ENCODE results near the gene GPSM1.
A peak's percentile ranks its signal among the peaks of the same experiment; 100 is the strongest.

DNA sequence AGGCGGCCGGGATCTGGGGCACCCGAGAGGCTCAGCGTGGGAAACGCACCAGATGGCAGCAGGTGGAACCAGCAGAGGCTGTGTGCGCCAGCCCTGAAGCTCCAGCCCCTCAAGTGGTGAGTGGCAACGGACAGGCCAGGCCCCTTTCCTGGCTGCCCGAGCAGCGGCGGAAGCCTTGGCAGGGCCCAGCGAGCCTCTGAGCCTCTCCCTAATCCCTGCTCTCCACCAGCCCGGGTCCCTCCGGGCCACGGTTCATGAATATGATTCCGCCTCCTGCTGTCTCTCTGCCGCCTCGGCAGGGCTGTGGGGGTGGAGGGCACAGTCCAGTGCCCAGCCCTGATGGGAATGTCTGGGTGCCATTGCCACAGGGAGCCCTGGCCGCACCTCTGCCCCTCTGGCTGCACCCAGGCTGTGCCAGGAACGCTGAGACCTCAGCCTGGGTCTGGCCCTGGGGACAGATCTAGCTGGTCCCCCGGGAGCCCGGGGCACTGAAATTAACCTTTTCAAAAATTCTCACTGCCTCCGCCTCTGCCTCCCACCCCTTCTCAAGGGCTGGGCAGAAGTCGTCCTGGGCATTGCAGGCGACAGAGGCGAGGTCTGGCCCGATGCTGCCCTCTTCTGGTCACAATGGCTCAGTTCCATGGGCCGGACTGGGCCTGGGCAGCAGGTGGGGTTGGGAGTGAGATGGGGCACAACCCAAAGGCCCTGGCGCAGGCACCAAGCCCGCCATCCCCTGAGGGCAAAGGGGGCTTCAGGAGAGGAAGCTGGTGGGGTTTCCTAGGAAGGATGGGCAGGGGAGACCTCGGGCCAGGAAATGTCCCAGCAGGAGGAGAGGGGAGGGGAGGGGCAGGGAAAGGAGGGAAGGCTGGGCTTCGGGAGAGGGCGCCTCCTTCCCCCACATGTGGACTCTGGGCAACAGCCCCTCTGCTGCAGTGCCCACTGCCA lies 43.8 kb upstream of the GPSM1 start:
- TF ChIP-seq, protein P1, sequence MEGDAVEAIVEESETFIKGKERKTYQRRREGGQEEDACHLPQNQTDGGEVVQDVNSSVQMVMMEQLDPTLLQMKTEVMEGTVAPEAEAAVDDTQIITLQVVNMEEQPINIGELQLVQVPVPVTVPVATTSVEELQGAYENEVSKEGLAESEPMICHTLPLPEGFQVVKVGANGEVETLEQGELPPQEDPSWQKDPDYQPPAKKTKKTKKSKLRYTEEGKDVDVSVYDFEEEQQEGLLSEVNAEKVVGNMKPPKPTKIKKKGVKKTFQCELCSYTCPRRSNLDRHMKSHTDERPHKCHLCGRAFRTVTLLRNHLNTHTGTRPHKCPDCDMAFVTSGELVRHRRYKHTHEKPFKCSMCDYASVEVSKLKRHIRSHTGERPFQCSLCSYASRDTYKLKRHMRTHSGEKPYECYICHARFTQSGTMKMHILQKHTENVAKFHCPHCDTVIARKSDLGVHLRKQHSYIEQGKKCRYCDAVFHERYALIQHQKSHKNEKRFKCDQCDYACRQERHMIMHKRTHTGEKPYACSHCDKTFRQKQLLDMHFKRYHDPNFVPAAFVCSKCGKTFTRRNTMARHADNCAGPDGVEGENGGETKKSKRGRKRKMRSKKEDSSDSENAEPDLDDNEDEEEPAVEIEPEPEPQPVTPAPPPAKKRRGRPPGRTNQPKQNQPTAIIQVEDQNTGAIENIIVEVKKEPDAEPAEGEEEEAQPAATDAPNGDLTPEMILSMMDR (IDR thresholded peaks at IDR 0.05): peak; percentile 59 to 83 (median 63)
- no peak for TF ChIP-seq POLR2AphosphoS5 (IDR thresholded peaks at IDR 0.05; ENCODE audit: insufficient read depth in 1 of 2, low read depth in 1 of 2)
- TF ChIP-seq POLR2A (IDR thresholded peaks at IDR 0.05): no peak
